Measurements from ENCODE around the gene TNS1. TPM values are rescaled to one million over a fixed set of nuclear protein-coding genes. Genes with fewer than 3 reads are reported as not detected.

Gene TNS1
- total and polyA plus RNA-seq, 9 of the 15 experiments (the other 6 are each of a cell fraction or from before 2014, with no cell fraction given): 0.13 to 2.7 (median 0.77) TPM

DNA sequence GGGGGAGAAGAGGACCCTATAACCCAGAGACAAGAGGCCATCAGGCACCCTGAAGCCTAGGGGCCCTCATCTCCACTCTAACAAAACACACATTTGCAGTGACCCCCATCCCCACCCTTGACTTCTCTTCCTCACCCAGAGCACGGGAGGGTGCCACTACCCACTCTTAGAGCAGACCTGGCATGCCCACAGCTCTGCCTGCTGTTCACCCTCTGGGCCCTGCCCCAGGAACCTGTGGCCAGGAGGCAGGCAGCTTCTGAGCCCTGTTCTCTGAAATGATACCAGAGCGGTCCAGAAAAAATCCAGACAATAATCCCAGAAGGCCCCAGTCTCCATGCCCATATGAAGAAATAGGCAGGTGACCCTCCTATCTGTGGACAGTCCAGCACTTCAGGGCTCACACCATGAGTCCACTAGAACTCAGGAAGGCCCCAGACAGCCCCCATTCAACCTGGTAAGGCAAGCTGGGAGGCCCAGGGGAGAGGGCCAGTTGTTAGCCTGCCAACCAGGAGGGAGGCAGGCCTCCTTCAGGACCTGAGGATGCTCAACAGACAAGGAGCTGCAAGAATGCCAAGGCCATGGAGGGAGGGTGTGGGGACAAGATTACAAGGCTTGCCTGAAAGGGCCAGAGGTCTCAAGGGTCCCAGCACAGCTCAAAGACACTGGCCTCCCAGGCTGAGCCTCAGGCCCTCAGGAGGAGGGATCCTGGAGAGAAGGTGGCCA lies 75.0 kb downstream of the TNS1 start:
- Histone ChIP-seq H3K4me1 (replicated peaks in 1 of 2; ENCODE audit: control insufficient read depth in 2 of 2, insufficient read depth in 2 of 2, low read length in 2 of 2) (no peaks in the 10 kb centered on the region), H3K36me3 (ENCODE audit: control insufficient read depth, insufficient read depth, low read length) (no peaks in the 10 kb centered on the region), H3K4me2 (ENCODE audit: insufficient read depth, low read length) (no peak overlapping the region), H3K9me3 (replicated peaks; ENCODE audit: control insufficient read depth, insufficient read depth, low read depth, low read length) (no peaks in the 10 kb centered on the region), H3K27ac (ENCODE audit: extremely low read depth, low read depth, low read length) (no peak overlapping the region), H3K27me3 (ENCODE audit: control insufficient read depth in 2 of 2, insufficient read depth in 2 of 2, low read length in 2 of 2) (peaks cover 0 to 32% of the 10 kb centered on the region in 2 experiments; a peak in 3 of 5 replicates), H3K9ac (ENCODE audit: insufficient read depth in 1 of 2, low read depth in 2 of 2, low read length in 2 of 2) (no peak overlapping the region; a peak in 1 of 4 replicates), H3K4me3 (no peak overlapping the region), H3K9me1 (ENCODE audit: control insufficient read depth, insufficient read depth, low read length) (no peaks in the 10 kb centered on the region), H3K79me2 (ENCODE audit: control insufficient read depth, insufficient read depth, low read length) (no peaks in the 10 kb centered on the region), H2AFZ (ENCODE audit: low read depth, low read length) (no peak overlapping the region), H4K20me1 (replicated peaks; ENCODE audit: control insufficient read depth, insufficient read depth, low read length) (no peaks in the 10 kb centered on the region)
- no peak for FAIRE-seq
- in situ Hi-C loops (cut with MboI): no loop called here
- no peak for ATAC-seq
- no TSS peak for BruUV-seq (replicated peaks)
- intact Hi-C loops (cut with micrococcal nuclease): no loop called here
- WGBS (ENCODE audit: insufficient coverage, low coverage, missing lambda C conversion rate): 0% methylated on average over 2 of the region's 2 CpGs
- ChIA-PET CTCF (ENCODE audit: low intra/inter-chr PET ratio) (no interaction called here), POLR2A (interaction anchor here (0.6 kb wide), 1 partner anchor 16 kb away, joined by 3 read pairs; no protein-coding TSS in a partner anchor)
- no peak for DNase-seq (ENCODE audit: extremely low read depth in 1 of 4, low spot score in 3 of 4)
- TF ChIP-seq BCL6 (CRISPR knock-in tag; IDR thresholded peaks at IDR 0.05) (no peak), CCAR2 (IDR thresholded peaks at IDR 0.05; ENCODE audit: low read depth, low read length) (no peak), PHF20 (IDR thresholded peaks at IDR 0.05; ENCODE audit: partially characterized antibody) (no peak), NR2F6 (CRISPR knock-in tag; IDR thresholded peaks at IDR 0.05) (no peak), NR2C1 (IDR thresholded peaks at IDR 0.05) (no peak), NR2C1 (tag; IDR thresholded peaks at IDR 0.05) (no peak), CBX2 (IDR thresholded peaks at IDR 0.05; ENCODE audit: insufficient read depth, low read length, poor library complexity, severe bottlenecking) (no peak), KAT2B (IDR thresholded peaks at IDR 0.05; ENCODE audit: low read depth, low read length) (no peak)
- TF ChIP-seq, protein P1, sequence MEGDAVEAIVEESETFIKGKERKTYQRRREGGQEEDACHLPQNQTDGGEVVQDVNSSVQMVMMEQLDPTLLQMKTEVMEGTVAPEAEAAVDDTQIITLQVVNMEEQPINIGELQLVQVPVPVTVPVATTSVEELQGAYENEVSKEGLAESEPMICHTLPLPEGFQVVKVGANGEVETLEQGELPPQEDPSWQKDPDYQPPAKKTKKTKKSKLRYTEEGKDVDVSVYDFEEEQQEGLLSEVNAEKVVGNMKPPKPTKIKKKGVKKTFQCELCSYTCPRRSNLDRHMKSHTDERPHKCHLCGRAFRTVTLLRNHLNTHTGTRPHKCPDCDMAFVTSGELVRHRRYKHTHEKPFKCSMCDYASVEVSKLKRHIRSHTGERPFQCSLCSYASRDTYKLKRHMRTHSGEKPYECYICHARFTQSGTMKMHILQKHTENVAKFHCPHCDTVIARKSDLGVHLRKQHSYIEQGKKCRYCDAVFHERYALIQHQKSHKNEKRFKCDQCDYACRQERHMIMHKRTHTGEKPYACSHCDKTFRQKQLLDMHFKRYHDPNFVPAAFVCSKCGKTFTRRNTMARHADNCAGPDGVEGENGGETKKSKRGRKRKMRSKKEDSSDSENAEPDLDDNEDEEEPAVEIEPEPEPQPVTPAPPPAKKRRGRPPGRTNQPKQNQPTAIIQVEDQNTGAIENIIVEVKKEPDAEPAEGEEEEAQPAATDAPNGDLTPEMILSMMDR (IDR thresholded peaks at IDR 0.05 in 2 of 3, conservative IDR thresholded peaks at IDR 0.05 in 1 of 3; ENCODE audit: insufficient read depth in 2 of 3, low read depth in 1 of 3, low read length in 3 of 3): no peak
- TF ChIP-seq, protein P2, sequence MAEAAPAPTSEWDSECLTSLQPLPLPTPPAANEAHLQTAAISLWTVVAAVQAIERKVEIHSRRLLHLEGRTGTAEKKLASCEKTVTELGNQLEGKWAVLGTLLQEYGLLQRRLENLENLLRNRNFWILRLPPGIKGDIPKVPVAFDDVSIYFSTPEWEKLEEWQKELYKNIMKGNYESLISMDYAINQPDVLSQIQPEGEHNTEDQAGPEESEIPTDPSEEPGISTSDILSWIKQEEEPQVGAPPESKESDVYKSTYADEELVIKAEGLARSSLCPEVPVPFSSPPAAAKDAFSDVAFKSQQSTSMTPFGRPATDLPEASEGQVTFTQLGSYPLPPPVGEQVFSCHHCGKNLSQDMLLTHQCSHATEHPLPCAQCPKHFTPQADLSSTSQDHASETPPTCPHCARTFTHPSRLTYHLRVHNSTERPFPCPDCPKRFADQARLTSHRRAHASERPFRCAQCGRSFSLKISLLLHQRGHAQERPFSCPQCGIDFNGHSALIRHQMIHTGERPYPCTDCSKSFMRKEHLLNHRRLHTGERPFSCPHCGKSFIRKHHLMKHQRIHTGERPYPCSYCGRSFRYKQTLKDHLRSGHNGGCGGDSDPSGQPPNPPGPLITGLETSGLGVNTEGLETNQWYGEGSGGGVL (CRISPR knock-in tag; IDR thresholded peaks at IDR 0.05): no peak
- TF ChIP-seq, protein P3, sequence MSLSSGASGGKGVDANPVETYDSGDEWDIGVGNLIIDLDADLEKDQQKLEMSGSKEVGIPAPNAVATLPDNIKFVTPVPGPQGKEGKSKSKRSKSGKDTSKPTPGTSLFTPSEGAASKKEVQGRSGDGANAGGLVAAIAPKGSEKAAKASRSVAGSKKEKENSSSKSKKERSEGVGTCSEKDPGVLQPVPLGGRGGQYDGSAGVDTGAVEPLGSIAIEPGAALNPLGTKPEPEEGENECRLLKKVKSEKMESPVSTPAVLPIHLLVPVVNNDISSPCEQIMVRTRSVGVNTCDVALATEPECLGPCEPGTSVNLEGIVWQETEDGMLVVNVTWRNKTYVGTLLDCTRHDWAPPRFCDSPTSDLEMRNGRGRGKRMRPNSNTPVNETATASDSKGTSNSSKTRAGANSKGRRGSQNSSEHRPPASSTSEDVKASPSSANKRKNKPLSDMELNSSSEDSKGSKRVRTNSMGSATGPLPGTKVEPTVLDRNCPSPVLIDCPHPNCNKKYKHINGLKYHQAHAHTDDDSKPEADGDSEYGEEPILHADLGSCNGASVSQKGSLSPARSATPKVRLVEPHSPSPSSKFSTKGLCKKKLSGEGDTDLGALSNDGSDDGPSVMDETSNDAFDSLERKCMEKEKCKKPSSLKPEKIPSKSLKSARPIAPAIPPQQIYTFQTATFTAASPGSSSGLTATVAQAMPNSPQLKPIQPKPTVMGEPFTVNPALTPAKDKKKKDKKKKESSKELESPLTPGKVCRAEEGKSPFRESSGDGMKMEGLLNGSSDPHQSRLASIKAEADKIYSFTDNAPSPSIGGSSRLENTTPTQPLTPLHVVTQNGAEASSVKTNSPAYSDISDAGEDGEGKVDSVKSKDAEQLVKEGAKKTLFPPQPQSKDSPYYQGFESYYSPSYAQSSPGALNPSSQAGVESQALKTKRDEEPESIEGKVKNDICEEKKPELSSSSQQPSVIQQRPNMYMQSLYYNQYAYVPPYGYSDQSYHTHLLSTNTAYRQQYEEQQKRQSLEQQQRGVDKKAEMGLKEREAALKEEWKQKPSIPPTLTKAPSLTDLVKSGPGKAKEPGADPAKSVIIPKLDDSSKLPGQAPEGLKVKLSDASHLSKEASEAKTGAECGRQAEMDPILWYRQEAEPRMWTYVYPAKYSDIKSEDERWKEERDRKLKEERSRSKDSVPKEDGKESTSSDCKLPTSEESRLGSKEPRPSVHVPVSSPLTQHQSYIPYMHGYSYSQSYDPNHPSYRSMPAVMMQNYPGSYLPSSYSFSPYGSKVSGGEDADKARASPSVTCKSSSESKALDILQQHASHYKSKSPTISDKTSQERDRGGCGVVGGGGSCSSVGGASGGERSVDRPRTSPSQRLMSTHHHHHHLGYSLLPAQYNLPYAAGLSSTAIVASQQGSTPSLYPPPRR (CRISPR knock-in tag; IDR thresholded peaks at IDR 0.05; ENCODE audit: borderline replicate concordance): no peak

Data from K562 (cell line).